Gastroesophageal sphincter (tissue), 3 donors: ENCODE measurements around the gene GBP2.

ENCODE experiments used
- CTCF ChIP-seq, 4 experiments: fragments of 200-600 bp in 2 of 4; fragments of 450-650 bp in 2 of 4; sonication (generic) in 1 of 4; IDR thresholded peaks; one replicate each; pipeline ENCODE4 v1.5.1; 2017 to 2019; ENCODE audit warnings: antibody characterized with exemption in 4 of 4, mild to moderate bottlenecking in 2 of 4, moderate library complexity in 2 of 4
- EP300 ChIP-seq: sonication (generic); formaldehyde crosslinking; IDR thresholded peaks from one replicate; pipeline ENCODE4 v1.6.1; 2017; ENCODE audit warnings: antibody characterized with exemption, mild to moderate bottlenecking
- POLR2A ChIP-seq, 2 donors: fragments of 450-650 bp; IDR thresholded peaks; one replicate each; pipeline ENCODE4 v1.6.1; 2017; ENCODE audit warnings: antibody characterized with exemption in 2 of 2, mild to moderate bottlenecking in 2 of 2, moderate library complexity in 1 of 2

GRCh38 chr1:89149229-89149628, 23.3 kb upstream of the GBP2 start:
- TF ChIP-seq EP300 (no peak), CTCF (IDR thresholded peaks at IDR 0.05) (peak in 3 of 4 experiments; percentile 12 to 50 (median 31)), POLR2A (IDR thresholded peaks at IDR 0.05) (no peak)
